Thymus (tissue), 11 donors: ENCODE results near the gene MRPL51. TPM values are rescaled to one million over a fixed set of nuclear protein-coding genes. Genes with fewer than 3 reads are reported as not detected.
"Not testable (repeated sequence)": the region's sequence is repeated elsewhere in the genome, so short reads cannot be mapped to it uniquely, and the experiment has no call there.

Source experiments
- DNase-seq, 9 donors: peaks; one replicate each; pipeline ENCODE4 v3.0.0-alpha.2; 2013; ENCODE audit warnings: low spot score in 9 of 9, low read depth in 6 of 9, missing footprints in 1 of 9
- H3K27ac ChIP-seq, 2 donors: one replicate each; pipeline ENCODE4 v1.5.1; 2013; ENCODE audit warnings: control low read depth in 1 of 2, low read depth in 1 of 2, low read length in 1 of 2, mild to moderate bottlenecking in 1 of 2, moderate library complexity in 1 of 2
- H3K27me3 ChIP-seq, 2 donors: one replicate each; pipeline ENCODE4 v1.5.1; 2013; ENCODE audit warnings: low read length in 1 of 2; ENCODE audit not compliant: control insufficient read depth in 2 of 2, insufficient read depth in 1 of 2
- H3K36me3 ChIP-seq, 2 donors: one replicate each; pipeline ENCODE4 v1.5.1; 2013; ENCODE audit warnings: low read length in 1 of 2, mild to moderate bottlenecking in 1 of 2, moderate library complexity in 1 of 2; ENCODE audit not compliant: control insufficient read depth in 2 of 2, insufficient read depth in 2 of 2
- H3K4me1 ChIP-seq, 2 donors: one replicate each; pipeline ENCODE4 v1.5.1; 2013; ENCODE audit warnings: low read length in 2 of 2; ENCODE audit not compliant: control insufficient read depth in 2 of 2, insufficient read depth in 2 of 2
- H3K4me3 ChIP-seq, 2 donors: one replicate each; pipeline ENCODE4 v1.5.1; 2013; ENCODE audit warnings: low read length in 2 of 2, control low read depth in 1 of 2, mild to moderate bottlenecking in 1 of 2
- H3K9me3 ChIP-seq, 2 donors: one replicate each; pipeline ENCODE4 v1.5.1; 2013; ENCODE audit warnings: low read length in 1 of 2, mild to moderate bottlenecking in 1 of 2; ENCODE audit not compliant: control insufficient read depth in 2 of 2, insufficient read depth in 1 of 2
- WGBS: extraction: QIAGEN DNeasy Blood & Tissue Kit; methylation state at CpG from one replicate; pipeline ENCODE4 v1.1.7; 2013; 5-methylcytosine and 5-hydroxymethylcytosine counted together
- polyA plus RNA-seq: library from polyadenylated mRNA; stranded (reverse); fragments of 200-250 nt; gene quantifications from one replicate; pipeline ENCODE4 v1.2.3, GENCODE V29; 2013
- total RNA-seq: library from RNA; stranded (reverse); fragments of 120-200 nt; gene quantifications from one replicate; pipeline ENCODE4 v1.2.4, GENCODE V29; 2013
- donor health status: healthy.

MRPL51 gene
- total and polyA plus RNA-seq, 2 donors: 136 to 252 TPM

GRCh38 chr12:6538420-6539313 is 45.6 kb upstream of the MRPL51 start:
- Histone ChIP-seq H3K36me3 (peaks cover 39 to 58% of the 10 kb centered on the region in 2 donors), H3K4me1 (peaks cover 20 to 84% of the 10 kb centered on the region in 2 donors), H3K4me3 (no peak overlapping the region), H3K27ac (peak overlapping the region in 1 of 2 donors; percentile 35), H3K9me3 (peaks cover 0 to 5% of the 10 kb centered on the region in 2 donors), H3K27me3 (no peaks in the 10 kb centered on the region)
- 91% methylated on average over 24 of the region's 24 CpGs for WGBS
- peak in 1 of 9 donors; percentile 20 for DNase-seq

DNA sequence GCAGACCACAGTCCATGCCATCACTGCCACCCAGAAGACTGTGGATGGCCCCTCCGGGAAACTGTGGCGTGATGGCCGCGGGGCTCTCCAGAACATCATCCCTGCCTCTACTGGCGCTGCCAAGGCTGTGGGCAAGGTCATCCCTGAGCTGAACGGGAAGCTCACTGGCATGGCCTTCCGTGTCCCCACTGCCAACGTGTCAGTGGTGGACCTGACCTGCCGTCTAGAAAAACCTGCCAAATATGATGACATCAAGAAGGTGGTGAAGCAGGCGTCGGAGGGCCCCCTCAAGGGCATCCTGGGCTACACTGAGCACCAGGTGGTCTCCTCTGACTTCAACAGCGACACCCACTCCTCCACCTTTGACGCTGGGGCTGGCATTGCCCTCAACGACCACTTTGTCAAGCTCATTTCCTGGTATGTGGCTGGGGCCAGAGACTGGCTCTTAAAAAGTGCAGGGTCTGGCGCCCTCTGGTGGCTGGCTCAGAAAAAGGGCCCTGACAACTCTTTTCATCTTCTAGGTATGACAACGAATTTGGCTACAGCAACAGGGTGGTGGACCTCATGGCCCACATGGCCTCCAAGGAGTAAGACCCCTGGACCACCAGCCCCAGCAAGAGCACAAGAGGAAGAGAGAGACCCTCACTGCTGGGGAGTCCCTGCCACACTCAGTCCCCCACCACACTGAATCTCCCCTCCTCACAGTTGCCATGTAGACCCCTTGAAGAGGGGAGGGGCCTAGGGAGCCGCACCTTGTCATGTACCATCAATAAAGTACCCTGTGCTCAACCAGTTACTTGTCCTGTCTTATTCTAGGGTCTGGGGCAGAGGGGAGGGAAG is 44.7 kb upstream of the MRPL51 start:
- DNase-seq: peak in 7 of 9 donors; percentile 74 to 91 (median 81)
- peak overlapping the region in 1 of 2 donors; percentile 77 for H3K27ac ChIP-seq
- 57% methylated on average over 17 of the region's 17 CpGs for WGBS

GRCh38 chr12:6536894-6537579 is 44.0 kb upstream of the MRPL51 start:
- H3K4me3 ChIP-seq: peak overlapping the region in 1 of 2 donors; percentile 100
- 92% methylated on average over 19 of the region's 19 CpGs for WGBS
- peak in 1 of 9 donors; percentile 7 for DNase-seq
- peaks cover 0 to 8% of the 10 kb centered on the region in 2 donors for H3K9me3 ChIP-seq
- peaks cover 34 to 90% of the 10 kb centered on the region in 2 donors for H3K4me1 ChIP-seq
- H3K27ac ChIP-seq: peak overlapping the region in 1 of 2 donors; percentile 77
- H3K36me3 ChIP-seq: peaks cover 33 to 55% of the 10 kb centered on the region in 2 donors
- H3K27me3 ChIP-seq: no peaks in the 10 kb centered on the region

More for the DNA sequence above, 44.7 kb upstream of the MRPL51 start:
- Histone ChIP-seq H3K4me1 (peaks cover 29 to 90% of the 10 kb centered on the region in 2 donors), H3K36me3 (peaks cover 34 to 52% of the 10 kb centered on the region in 2 donors)
- H3K9me3 ChIP-seq, H3K27me3 ChIP-seq, H3K4me3 ChIP-seq: not testable (repeated sequence)

GRCh38 chr12:6535960-6536847 is 43.1 kb upstream of the MRPL51 start:
- DNase-seq: peak in 1 of 9 donors; percentile 16
- peaks cover 33 to 84% of the 10 kb centered on the region in 2 donors for H3K4me1 ChIP-seq
- 74% methylated on average over 10 of the region's 10 CpGs for WGBS

GRCh38 chr12:6535697-6535946 is 42.6 kb upstream of the MRPL51 start:
- no peaks in the 10 kb centered on the region for H3K27me3 ChIP-seq
- no peak for DNase-seq
- WGBS: under 1% methylated on average over 6 of the region's 6 CpGs
- peak overlapping the region; percentile 93 to 100 for H3K4me3 ChIP-seq
- peaks cover 40 to 69% of the 10 kb centered on the region in 2 donors for H3K36me3 ChIP-seq
- H3K27ac ChIP-seq: peak overlapping the region; percentile 98
- H3K9me3 ChIP-seq: peaks cover 0 to 8% of the 10 kb centered on the region in 2 donors
- H3K4me1 ChIP-seq: peaks cover 30 to 78% of the 10 kb centered on the region in 2 donors

More at GRCh38 chr12:6535960-6536847, 43.1 kb upstream of the MRPL51 start:
- H3K9me3 ChIP-seq: peaks cover 0 to 8% of the 10 kb centered on the region in 2 donors
- no peaks in the 10 kb centered on the region for H3K27me3 ChIP-seq
- peak overlapping the region; percentile 98 for H3K27ac ChIP-seq
- peaks cover 34 to 64% of the 10 kb centered on the region in 2 donors for H3K36me3 ChIP-seq
- peak overlapping the region; percentile 93 to 100 for H3K4me3 ChIP-seq

DNA sequence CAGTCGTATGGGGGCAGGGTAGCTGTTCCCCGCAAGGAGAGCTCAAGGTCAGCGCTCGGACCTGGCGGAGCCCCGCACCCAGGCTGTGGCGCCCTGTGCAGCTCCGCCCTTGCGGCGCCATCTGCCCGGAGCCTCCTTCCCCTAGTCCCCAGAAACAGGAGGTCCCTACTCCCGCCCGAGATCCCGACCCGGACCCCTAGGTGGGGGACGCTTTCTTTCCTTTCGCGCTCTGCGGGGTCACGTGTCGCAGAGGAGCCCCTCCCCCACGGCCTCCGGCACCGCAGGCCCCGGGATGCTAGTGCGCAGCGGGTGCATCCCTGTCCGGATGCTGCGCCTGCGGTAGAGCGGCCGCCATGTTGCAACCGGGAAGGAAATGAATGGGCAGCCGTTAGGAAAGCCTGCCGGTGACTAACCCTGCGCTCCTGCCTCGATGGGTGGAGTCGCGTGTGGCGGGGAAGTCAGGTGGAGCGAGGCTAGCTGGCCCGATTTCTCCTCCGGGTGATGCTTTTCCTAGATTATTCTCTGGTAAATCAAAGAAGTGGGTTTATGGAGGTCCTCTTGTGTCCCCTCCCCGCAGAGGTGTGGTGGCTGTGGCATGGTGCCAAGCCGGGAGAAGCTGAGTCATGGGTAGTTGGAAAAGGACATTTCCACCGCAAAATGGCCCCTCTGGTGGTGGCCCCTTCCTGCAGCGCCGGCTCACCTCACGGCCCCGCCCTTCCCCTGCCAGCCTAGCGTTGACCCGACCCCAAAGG is 42.1 kb upstream of the MRPL51 start:
- Histone ChIP-seq H3K36me3 (peaks cover 45 to 74% of the 10 kb centered on the region in 2 donors), H3K27ac (peak overlapping the region; percentile 98), H3K4me1 (peaks cover 29 to 73% of the 10 kb centered on the region in 2 donors), H3K27me3 (no peaks in the 10 kb centered on the region), H3K9me3 (peaks cover 0 to 6% of the 10 kb centered on the region in 2 donors), H3K4me3 (peak overlapping the region; percentile 93 to 100)
- WGBS: under 1% methylated on average over 52 of the region's 52 CpGs
- DNase-seq: peak in 7 of 9 donors; percentile 67 to 88 (median 73)

- peaks cover 24 to 68% of the 10 kb centered on the region in 2 donors for H3K4me1 ChIP-seq
- H3K9me3 ChIP-seq: peaks cover 0 to 3% of the 10 kb centered on the region in 2 donors
- peaks cover 47 to 75% of the 10 kb centered on the region in 2 donors for H3K36me3 ChIP-seq
- H3K27ac ChIP-seq: peak overlapping the region; percentile 98
- H3K27me3 ChIP-seq: no peaks in the 10 kb centered on the region
- WGBS: under 1% methylated on average over 25 of the region's 25 CpGs
- H3K4me3 ChIP-seq: peak overlapping the region; percentile 93 to 100
- DNase-seq: no peak
These were observed 41.6 kb upstream of the MRPL51 start for GRCh38 chr12:6534695-6534944.
